GM10266 (cell line): ENCODE data around the gene ZNF655.

Experiments used
- DNase-seq: peaks from one replicate; pipeline ENCODE4 v3.0.0; 2012; ENCODE audit errors: extremely low spot score
- CTCF ChIP-seq: IDR thresholded peaks from 2 replicates; pipeline ENCODE4 v1.5.1; 2012; ENCODE audit warnings: mild to moderate bottlenecking, low read depth; ENCODE audit not compliant: control insufficient read depth, insufficient read depth; ENCODE audit errors: missing control alignments

ZNF655 gene

GRCh38 chr7:99551767-99552463 lies 6.5 kb upstream of the ZNF655 start, which contains the start of gene FAM200A:
TSS of gene FAM200A (minus strand) at chr7:99552114. CDS start at chr7:99548407, 3,707 bp downstream.
- DNase-seq = peak; percentile 93
- TF ChIP-seq CTCF = no peak

GRCh38 chr7:99553039-99553438 lies 5.4 kb upstream of the ZNF655 start:
- no peak for DNase-seq
- TF ChIP-seq CTCF = no peak

GRCh38 chr7:99554939-99555338 lies 3.5 kb upstream of the ZNF655 start:
- TF ChIP-seq CTCF = no peak
- no peak for DNase-seq

GRCh38 chr7:99557196-99557607 lies 1.2 kb upstream of the ZNF655 start:
- no peak for TF ChIP-seq CTCF
- DNase-seq = no peak

GRCh38 chr7:99557940-99558305 lies 519 bp upstream of the ZNF655 start:
- no peak for TF ChIP-seq CTCF
- no peak for DNase-seq

GRCh38 chr7:99559175-99559915 lies 903 bp downstream of the ZNF655 start:
- no peak for DNase-seq

More at GRCh38 chr7:99559175-99559915, 903 bp downstream of the ZNF655 start:
- no peak for TF ChIP-seq CTCF
